Measurements from ENCODE around the gene TNRC6A.
"Not testable (repeated sequence)": the region's sequence is repeated elsewhere in the genome, so short reads cannot be mapped to it uniquely, and the experiment has no call there.

The TNRC6A gene

DNA sequence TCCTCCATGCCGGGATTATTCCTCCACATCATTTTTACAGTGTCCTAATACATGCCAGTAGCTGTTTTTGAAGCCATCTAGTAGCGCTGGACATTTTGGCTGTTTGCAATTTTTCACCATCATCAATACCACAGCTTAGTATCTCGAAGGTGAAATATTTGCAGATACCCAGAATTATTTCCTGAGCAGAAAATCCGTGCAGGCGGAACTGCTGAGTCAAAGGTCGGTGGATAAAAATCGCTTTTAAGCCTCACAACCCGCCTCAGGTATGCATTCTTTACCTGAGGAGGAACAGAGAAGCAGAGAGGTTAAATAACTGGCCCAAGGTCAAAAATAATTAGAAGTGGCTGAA is 584 bp upstream of the TNRC6A start:
- peak; percentile 29 for DNase-seq

DNA sequence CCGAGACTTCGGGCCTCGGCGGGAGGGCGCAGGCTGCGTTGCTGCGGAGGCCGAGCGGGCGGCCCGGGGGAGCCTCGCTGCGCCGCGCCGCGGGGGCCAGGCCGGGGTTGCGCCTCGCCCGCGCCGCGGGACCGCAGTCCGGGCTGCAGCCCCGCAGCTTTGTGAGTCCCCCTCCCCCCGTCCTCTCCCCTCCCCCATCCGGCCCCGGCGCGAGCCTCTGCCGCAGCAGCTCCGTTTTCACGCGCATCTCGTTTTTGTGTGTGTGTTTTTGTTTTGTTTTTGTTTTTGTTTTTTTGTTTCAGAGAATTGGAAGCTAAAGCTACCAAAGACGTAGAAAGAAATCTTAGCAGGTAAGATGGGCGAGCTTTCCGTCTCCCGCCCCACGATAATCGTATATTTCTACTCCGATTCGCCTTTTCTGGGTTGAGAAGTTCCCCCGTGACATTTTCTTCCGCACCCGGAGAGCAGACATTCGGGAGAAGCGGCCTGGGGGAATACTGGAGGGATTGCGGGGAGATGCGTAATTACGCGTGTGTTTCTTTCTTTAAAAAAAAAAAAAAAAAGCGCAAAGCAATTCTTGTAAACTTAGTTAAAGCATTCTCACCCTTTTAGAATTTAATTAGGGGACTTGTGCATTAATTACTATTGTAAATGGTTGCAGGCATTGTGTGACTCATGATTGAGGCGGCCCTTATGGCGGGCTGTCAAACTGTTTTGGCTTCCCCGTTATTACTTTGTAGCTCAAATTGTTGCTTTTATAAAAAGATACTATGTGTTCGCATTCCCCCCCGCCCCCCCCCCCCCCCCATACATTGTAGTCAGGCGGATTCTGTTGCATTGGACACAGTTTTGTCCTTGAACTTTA is 732 bp downstream of the TNRC6A start:
- DNase-seq = peak; percentile 28

DNA sequence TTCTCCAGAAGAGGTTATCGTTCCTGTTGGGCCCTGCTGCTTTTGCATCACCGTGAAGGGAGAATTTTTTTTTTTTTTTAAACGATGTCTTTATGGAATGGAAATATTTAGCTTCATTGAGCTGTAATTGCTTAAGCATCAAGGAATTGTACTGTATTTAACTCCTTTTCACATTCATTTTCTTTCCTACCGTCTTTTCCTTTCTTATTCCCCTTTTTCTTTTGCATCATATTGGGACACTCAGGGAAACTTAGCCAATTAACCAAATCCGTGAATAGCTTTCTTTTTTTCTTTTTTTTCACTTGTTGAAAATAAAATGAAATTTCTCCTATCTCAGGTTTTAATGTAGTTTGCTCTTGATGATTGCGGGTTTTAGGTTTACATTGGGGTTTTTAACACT is 1.5 kb downstream of the TNRC6A start:
- no peak for DNase-seq

DNA sequence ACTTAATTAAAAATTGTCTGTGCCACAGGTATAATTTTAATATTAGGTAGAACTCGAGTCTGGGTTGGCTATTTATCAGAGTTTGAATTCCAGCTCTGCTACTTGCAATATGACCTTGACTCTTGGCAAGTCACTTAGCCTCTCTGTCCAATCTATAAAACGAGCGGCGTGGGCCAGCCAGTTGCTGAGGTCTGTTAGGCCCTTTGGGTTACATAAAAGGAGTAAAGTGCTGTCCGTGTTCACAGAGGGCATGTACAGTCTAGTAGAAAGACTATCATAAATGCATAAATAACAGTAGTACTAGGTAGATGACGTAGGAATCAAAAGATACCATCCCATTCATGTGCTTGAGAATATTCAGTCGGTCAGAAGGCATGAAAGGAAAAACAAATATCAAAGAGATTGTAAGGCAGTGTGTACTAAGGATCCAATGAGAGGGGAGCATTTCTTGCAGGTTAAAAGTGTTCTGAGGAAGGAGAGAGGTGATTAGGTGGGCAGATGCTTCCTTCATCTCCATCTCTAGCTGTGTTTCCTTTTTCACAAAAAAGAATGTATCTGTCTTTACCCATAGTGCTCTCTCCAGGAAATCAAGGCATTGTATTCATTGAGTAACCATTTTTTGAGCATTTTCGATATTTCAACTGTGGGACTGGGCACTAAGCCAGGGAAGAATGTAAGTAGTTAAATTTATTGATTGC is 2.4 kb downstream of the TNRC6A start:
- no peak for DNase-seq

DNA sequence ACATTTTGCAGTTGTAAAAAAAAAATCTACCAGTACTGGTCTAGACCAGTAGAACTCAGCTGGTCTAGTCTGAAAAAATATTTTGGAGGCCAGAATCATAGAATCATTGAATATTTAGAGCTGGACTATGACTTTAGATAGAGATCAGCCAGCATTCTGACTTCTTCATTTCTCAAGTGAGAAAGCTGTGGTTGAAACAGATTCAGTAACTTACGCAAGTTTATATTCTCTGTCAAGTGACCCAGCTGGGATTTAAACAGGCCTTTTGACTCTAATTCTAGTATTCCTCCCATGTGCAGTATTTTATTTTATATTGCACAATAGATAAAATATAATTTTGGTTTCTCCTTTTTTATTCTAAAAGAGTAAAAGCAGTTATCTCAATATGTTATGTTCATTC is 4.9 kb downstream of the TNRC6A start:
- DNase-seq = no peak

DNA sequence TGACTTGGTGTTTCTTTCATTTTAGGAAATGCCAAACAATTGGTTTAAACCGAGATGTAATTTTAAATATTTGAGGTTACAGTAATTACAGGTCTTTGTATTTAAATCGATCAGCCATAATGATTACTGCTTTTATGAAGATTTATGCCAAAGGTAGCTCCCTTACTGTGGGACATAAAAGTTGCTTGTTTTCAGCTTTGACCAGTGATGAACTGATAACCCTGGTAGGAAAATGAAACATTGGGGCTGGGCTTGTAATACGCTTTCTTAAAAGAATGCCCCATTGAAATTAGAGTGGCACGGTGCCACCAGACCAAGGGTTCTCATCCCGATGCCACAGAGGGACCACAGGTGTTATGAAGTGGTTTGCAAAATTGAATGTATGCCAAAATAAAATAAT is 7.3 kb downstream of the TNRC6A start:
- DNase-seq = no peak

DNA sequence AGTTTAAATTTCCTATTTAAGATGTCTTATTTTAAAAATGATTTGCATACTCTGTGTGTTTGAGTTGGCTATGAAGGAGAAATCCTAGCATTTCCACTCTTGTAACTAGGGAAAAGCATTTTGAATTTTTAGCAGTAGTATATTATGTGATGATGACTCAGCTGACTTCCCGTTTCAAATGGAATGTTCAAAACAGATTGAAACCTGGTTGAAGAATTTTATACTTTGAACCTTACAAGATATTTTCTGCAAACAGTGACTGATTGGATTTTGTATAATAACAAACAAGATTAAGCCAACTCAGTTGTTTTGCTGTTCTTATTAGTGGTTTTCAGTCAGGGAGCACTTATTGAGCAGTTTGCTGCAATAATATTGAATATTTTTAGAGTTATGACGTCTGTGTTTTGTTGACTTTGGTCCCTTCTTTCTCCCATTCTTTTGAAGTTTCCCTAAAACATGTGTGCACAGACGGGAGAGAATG is 8.0 kb downstream of the TNRC6A start:
- no peak for DNase-seq

DNA sequence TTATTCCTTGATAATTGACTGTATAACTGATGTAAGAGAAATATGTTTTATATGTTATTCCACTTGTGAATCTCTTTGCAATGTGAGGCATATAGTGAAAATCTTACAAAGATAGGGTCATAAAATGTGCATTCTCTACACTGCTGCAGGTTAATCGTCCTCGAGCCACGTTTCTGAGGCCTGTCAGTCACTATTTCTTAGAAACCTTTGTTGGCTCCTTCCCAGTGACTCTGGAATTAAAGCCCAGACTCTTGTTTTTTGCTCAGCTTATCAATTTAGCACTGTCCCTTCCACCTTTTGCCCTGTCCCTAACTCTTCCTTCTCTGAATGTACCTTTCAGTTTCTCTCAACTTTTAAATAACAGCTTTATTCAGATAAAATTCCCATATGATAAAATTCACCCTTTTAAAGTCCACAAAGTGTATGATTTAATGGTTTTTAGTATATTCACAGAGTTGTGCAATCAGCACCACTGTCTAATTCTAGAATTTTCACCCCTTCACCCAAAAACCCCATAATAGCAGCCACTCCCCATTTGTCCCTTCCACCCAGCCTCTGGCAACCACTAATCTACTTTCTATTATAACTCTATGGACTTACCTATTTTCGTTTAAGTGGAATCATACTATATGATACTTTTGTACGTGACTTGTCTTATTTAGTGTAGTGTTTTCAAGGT is 8.6 kb downstream of the TNRC6A start:
- DNase-seq = no peak

DNA sequence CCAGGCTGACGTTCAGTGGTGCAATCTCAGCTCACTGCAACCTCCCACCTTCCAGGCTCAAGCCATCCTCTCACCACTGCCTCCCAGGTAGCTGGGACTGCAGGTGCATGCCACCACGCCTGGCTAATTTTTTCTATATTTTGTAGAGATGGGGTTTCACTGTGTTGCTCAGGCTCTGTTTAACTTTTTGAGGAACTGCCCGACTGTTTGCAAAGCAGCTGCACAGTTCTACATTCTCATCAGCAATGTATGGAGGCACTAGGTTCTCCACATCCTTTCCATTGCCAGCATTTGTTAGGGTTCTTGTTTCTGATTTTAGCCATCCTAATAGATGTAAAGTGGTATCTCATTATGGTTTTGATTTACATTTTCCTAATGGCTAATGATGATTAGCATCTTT is 9.4 kb downstream of the TNRC6A start:
- no peak for DNase-seq

DNA sequence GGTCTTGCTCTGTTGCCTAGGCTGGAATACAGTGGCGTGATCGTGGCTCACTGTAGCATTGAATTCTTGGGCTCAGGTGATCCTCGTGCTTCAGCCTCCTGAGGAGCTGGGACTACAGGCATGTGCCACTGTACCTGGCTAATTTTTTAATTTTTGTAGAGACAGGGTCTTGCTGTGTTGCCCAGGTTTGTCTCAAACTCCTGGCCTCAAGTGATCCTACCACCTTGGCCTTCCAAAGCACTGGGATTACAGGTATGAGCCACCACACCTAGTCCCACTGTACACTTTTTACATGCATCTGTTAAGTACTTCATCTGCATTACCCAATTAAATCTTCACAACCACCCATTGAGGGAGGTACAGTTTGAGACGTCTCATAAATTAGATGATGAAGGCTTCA is 12.4 kb downstream of the TNRC6A start:
- DNase-seq = no peak

DNA sequence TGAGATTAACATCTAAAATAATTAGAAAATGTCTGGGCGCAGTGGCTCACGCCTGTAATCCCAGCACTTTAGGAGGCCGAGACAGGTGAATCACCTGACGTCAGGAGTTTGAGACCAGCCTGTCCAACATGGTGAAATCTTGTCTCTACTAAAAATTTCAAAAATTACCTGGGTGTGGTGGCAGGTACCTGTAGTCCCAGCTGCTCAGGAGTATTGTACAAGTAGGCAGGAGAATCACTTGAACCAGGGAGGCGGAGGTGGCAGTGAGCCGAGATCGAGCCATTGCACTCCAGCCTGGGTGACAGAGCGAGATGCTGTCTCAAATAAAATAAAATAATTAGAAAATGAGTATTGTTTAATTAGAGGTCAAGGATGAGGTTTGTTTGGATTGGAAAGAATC is 13.2 kb downstream of the TNRC6A start:
- DNase-seq = not testable (repeated sequence)

DNA sequence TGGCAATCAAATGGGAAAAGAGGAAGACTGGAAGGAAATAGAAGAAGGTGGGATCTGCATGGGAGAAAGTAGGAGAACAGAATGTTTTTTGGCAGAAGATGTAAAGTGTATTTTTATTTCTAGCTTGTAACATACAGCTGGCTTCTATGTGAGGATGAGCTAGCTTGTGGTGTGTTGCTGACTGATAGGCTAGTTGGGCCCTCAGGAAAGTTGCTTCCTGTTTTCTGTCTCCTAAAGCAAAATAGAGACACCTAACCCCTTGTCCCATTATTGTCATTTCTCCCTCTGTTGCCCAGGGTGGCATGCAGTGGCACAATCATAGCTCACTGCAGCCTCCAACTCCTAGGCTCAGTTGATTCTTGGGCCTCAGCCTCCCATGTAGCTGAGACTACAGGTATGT is 15.9 kb downstream of the TNRC6A start:
- no peak for DNase-seq

DNA sequence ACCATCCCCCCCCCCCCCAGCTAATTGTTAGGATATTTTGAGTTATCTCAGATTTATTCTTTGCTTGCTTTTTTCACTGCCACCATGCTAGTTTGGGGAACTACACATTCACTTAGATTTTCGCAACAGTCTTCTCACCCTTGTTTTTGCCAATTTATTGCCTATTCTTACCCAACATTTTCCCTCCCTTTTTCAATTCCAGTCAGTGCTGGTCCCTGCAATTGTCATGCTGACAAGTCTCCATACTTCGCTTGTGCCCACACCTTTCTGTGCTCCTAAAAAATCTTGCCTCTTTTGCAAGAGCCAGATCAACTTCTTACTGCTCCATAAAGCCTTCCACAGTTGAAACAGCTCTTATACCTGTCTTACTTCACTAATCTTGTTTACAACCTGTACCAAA is 16.3 kb downstream of the TNRC6A start:
- DNase-seq = no peak

DNA sequence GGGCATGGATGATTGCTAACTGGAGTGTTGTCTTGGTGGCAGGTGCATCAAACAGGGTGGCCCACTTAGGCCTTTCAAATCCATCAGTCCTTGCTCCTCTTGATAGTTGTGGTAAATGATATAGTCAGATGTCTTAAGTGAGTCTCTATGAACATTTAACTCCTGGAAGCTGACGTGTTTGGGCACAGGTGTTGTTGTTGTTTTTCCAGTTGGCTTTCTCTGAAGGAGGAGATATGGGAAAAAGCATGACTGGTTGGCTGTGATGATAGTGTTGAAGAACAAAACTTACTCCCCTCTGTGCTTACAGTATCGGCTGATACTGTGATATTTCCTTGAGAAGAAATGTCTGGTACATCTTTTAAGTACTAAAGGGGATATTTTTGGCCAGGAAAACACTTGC is 18.0 kb downstream of the TNRC6A start:
- DNase-seq = no peak

DNA sequence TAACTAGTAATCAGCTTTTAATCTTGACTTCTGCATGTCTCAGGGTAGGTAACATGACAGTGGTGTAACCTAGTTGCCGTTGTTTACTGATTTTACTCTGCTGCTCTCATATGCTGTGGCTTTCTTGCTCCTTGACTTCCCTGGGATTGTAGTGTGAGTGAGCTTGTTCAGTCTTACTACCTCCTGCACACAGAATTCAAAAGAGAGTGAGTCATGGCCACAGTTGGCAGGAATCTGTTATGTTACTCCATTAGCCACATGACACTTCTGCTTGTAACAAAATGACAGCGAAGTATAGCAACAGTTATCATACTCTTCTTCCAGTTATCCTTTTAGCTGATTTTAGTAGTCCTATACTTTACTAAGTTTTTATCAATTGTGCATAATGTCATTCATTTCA is 18.8 kb downstream of the TNRC6A start:
- no peak for DNase-seq

DNA sequence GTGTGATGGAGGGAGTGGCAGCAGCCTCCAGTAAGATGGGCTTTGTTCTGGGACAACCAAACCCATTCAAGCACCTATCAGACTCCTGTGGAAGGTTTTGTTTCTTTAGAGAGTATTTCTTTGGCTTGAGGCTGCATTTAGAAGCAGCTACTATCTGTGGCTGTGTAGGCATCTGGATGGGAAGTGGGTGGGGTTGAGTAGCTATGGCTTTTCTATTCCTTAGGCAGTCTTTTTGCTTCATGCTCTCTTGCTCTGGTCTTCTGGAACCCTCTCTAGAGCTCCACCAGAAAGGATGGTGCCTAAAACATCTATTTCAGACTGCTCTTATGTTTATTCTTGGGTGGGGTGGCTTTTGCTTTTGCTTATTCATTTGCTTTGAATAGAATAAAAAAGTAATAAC is 19.9 kb downstream of the TNRC6A start:
- no peak for DNase-seq

DNA sequence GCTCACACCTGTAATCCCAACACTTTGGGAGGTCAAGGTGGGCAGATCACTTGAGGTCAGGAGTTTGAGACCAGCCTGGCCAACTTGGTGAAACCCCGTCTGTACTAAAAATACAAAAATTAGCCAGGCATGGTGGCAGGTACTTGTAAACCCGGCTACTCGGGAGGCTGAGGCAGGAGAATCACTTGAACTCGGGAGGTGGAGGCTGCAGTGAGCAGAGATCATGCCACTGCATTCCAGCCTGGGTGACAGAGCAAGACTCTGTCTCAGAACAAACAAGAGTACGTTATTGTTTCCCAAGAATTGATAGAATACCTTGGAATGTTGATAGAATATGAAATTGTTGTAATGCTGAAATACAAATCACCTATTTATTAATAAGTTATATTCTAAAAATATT is 20.4 kb downstream of the TNRC6A start:
- DNase-seq = not testable (repeated sequence)

DNA sequence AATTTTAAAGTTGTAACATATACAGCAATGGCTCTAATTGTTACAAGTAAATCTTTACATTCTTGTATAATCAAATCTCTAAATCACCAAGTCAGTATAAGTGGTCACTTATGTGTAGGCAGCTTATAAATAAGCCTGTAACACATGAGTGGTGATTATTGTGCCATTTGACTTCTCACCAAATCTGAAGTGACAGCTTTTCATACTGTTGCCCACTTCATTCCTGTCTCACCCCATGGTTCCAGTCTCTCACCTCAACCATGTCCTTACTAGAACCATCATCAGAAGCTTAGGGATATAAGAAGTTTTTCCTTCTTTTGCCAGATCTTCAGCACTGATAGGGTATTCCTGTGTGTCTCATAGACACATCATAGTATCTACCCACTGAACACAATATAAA is 23.5 kb downstream of the TNRC6A start:
- DNase-seq = no peak

DNA sequence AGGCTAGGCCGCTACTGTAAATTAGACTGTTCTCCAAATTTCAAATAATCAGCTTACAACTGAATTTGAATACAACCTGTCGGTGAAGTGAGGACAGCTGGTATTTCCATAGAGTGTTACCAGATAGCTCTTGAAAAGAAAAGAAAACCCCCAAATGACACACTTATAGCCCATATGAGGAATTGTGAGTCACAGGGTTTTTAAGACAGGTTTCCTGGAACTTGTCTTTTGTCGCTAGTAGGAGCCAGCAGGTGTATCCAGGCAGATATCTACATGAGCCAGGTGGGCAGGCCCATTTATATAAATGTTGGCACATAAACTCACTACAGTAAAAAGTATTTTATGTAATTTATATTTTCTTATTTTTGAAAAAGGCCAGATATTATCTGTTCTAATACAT is 24.0 kb downstream of the TNRC6A start:
- DNase-seq = no peak

DNA sequence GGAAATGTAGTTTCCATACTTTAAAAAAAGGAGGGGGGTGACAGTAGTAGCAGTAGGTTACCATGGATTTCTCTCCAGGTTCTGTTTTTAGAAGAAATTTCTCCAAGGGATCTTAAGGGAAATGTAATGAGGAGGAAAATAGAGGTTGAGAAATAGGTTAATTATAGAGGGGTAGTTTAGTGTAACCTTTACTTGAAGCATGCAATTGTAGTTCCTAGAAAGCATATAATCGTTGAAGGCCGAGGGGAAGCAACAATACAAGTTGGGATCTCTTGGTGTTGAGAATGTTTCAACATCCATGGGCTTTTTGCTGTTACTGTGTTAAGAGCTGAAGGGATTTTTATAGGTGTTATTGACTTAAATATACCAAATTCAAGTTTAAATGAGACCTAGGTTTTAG is 25.1 kb downstream of the TNRC6A start:
- DNase-seq = no peak

DNA sequence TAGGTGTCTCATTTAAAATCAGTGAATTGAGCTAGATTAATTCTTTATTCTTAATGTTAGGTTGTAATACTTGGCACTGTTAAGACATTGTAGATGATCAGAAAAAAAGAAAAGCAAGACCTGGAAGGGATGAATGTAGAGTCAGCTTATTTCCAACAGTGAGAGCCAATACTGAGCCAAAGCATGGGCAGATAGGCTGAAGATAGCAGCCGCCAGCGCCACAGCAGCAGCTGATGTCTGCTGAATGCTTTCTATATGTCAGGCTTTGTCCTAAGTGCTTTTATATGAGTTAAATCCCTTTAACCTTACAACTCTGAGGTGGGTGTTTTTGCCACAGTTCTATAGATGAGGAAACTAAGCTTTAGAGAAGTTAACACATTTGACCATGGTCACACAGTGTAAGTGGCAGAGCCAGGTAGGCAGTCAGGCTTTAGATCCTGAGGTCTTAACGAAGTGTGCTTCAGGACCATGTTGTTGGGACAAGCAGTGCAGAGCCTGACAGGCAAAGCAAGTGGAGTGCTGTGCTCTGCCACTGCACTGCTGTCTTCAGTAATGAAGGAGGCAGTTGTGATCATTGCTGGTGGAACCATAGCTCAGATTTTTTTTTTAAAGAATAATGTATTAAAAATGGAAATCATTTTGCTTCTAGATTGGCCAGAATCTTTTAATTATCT is 25.9 kb downstream of the TNRC6A start:
- DNase-seq = no peak

DNA sequence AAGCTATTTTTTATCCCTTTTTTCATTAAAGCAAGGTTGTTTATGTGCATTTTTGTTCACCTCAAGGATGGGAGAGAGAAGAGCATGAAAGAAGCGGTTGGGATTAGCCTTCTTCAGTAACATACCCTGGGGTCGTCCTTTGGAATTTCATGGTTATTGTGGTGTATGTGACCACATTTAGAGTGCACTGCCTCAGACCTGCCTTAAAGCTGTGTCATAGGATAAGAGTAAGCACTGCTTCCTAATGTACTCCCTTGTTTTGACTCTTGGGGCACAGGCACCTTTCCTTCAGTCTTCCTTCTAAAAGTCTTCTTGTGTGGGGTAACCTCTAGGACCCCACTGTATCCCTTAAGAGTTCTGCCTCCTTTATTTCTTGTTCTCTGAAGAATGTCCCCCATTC is 28.9 kb downstream of the TNRC6A start:
- no peak for DNase-seq

DNA sequence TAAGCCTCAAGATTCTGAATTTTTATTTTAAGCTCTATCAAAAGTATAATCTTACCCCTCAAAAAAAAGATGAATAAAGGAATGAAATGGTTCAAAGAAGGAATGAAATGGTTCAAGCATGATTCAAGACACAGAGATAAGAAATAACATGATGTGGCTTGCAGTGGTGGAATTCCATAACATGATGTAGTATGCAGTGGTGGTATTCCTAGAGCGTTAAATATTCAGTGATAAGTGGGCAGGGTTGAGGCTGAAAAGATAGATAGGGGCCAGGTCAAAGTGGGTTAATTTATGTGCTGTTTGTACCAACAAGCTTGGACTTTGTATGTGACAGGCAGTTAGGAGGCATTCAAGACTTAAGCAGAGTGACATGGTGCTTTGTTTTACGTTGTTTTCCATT is 29.6 kb downstream of the TNRC6A start:
- no peak for DNase-seq

Measured in stimulated activated naive CD4-positive, alpha-beta T cell treated with Interleukin-2 at 50 U/mL for 16 hours (primary cell).